GM19035 (cell line): ENCODE results near the gene SPATS2.
"Not testable (repeated sequence)": the region's sequence is repeated elsewhere in the genome, so short reads cannot be mapped to it uniquely, and the experiment has no call there.

Experiments used
- ATAC-seq: cut with Tn5 transposase; IDR thresholded peaks from one replicate; pipeline ENCODE4 v1.9.1; 2021; ENCODE audit not compliant: unreplicated experiment

SPATS2 gene

DNA sequence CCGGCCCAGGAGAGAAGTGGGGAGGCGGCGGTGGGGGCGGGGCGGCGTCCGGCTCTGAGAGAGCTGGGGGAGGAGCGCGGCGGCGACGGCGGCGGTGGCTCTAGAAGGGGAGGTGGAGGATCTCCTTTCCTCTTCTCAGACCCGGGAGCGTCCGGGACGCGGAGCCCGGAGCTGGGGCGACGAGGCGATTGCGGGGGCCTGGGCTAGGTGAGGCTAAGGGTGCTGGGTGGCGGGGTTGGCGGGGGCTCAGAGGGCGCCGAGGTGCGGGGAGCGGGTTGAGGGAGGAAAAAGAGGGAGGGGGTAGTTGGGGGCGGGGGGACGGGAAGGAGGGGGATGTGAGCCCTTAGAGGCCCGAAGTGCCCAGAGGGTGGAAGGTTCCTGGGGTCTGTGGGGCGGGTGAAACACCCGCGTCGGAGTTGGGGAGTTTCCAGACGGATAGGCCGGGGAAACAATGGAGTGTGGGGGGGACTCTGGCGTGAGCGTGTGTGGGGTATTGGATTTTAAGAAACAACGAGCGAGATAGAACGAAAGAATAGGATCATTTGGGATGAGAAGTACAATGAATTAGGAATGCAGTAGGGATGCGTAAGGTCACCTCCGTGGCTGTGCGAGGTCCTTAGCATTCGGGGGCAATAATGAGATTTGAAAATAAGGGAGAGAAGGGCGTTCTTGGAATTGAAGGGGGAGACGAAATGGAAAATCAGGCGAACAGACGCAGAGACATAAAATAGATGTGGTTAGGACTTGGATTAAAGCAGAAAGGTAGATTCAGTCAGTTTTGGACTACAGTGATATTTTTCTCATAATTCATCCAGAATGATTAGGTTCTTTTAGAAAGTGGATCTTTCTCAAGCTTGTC, at the start of gene SPATS2:
Gene SPATS2 (plus strand): TSS at position 82 of the 859 bp plus-strand sequence. CDS start 93,551 bp downstream, outside the sequence.
- no peak for ATAC-seq

DNA sequence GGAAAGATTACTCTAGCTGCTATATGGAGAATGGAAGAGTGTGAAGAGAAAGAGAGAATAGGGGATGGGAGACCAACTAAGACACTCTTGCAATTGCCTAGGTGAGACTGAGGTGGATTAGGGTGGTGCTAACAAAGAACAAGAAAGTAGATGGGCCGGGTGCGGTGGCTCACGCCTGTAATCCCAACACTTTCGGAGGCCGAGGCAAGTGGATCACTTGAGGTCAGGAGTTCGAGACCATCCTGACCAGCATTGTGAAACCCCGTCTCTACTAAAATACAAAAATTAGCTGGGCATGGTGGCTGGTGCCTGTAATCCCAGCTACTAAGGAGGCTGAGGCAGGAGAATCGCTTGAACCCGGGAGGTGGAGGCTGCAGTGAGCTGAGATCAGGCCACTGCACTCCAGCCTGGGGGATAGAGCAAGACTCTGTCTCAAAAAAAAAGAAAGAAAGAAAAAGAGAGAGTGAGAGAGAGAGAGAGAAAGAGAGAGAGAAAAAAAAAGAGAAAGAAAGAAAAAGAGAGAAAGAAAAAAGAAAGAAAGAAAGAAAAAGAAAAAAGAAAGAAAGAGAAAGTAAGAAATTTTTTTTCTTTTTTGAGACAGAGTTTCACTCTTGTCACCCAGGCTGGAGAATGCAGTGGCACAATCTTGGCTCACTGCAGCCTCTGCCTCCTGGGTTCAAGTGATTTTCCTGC, 46.7 kb upstream of the SPATS2 start:
- not testable (repeated sequence) for ATAC-seq

DNA sequence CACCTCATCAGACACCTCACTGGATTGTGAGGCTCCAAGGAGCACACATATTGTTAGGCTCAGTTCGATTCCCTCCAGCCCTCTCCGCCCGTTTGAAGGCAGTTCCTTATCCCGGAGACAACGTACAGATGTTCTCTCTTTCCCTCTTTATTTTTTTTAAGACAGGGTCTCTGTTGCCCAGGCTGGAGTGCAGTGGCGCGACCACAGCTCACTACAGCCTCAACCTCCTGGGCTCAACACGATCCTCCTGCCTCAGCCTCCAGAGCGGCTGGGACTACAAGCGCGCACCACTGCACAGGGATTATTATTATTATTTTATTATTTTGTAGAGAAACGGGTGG, 44.9 kb upstream of the SPATS2 start:
- ATAC-seq: peak; percentile 1

DNA sequence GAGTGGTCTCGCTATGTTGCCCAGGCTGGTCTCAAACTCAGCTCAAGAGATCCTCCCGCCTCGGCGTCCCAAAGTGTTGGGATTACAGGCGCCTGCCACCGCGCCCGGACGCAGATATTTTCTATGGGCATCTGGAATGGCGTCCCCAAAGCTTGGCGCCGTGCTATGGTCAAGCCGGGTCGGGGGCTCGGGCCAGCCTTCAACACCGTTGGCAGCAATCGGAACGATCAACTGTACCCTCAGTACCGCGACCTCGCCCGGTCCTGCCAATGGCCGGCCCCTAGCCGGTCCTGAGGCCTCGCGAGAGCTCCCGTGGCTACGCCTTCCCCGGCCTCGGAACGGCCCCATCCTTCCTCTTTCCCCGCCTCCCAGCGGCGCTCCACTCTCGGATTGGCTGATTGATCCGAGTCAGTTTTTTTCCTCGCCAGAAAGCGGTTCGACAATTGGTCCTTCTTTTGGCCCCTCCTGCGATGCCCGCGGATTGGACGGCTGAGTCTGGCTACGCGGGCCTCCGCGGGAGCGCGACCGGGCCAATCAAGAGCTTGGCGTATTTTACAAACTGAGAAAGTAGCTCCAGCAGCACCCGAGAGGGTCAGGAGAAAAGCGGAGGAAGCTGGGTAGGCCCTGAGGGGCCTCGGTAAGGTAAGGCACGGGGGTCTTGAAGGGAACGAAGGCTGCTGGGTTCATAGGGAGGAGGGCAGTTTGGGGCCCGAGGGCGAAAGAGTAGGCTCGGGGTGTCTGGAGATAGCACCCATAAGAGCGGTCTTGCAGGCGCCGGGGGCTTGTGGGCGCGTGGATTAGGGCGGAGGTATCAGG, 44.3 kb upstream of the SPATS2 start, which contains the start of gene TROAP:
Gene TROAP (plus strand): TSS at position 548 of the 816 bp plus-strand sequence. CDS start 354 bp downstream, outside the sequence.
- peak; percentile 98 for ATAC-seq

DNA sequence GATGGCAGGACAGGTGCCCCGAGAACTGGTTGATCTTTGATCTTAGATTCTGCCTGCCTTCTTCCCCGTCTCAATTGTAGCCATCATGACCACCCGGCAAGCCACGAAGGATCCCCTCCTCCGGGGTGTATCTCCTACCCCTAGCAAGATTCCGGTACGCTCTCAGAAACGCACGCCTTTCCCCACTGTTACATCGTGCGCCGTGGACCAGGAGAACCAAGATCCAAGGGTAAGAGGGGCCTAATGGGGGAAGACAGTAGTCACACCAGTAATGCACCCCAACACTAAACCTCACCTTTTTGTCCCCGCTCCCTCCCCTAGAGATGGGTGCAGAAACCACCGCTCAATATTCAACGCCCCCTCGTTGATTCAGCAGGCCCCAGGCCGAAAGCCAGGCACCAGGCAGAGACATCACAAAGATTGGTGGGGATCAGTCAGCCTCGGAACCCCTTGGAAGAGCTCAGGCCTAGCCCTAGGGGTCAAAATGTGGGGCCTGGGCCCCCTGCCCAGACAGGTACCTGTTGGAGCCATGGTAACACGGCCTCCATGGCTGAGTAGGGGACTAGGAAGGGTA, 43.7 kb upstream of the SPATS2 start:
- no peak for ATAC-seq

DNA sequence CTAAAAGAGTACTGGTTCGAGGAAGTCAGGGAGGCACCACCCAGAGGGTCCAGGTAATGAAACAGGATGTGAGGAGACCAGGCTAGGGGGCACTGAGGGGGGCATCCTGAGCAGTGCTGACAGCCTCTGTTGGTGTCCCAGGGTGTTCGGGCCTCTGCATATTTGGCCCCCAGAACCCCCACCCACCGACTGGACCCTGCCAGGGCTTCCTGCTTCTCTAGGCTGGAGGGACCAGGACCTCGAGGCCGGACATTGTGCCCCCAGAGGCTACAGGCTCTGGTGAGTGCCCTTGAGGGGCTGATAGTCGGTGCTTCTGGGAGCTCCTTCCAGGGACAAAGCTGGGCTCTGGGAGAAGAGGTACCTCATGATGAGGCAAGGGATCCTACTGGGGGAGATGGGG, 41.7 kb upstream of the SPATS2 start:
- no peak for ATAC-seq

DNA sequence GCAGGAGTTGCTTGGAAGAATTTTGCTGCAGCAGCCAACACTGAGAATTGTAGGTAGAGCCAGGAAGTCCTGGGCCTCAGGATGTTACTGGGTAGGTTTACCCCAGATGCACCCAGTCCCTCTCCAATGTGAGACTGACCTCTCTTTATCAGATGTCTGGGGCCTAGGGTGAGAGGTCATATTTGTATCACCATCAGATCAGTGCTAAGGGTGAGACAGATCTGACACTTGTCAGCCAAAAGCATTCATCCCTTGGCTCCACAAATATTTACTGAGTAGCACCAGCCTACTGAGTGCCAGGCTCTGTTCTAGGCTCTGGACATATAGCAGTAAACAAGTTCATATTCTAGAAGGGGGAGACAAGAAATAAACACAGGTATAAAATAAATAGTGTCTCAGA, 39.9 kb upstream of the SPATS2 start:
- ATAC-seq: no peak

DNA sequence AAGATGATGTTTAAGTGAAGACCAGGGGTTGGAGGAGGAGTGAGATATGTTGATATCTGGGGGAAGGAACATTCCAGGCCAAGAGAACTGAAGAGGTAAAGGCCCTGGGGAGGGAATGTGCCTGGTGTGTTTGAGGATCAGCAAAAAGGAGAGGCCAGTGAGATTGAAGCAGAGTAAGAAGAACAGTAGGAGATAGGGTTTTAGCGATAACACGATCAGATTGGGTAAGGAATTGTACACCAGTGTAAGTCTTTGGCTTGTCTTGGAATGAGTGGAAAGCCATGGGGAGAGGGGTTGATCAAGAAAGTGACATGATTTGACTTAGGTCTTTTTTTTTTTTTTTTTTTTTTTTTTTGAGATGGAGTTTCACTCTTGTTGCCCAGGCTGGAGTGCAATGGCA, 39.4 kb upstream of the SPATS2 start:
- ATAC-seq: no peak

DNA sequence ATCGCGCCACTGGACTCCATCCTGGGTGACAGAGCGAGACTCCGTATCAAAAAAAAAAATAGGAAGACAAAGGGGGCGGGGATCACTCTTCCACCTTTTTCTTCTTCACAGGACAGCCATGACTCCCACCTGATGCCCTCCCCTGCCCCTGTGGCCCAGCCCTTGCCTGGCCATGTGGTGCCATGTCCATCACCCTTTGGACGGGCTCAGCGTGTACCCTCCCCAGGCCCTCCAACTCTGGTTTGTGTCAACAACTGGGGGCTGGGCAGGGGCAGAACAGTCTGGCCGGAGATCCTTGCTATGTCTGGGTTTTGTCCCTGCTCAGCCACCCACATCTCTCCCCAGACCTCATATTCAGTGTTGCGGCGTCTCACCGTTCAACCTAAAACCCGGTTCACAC, 38.4 kb upstream of the SPATS2 start:
- ATAC-seq: no peak

DNA sequence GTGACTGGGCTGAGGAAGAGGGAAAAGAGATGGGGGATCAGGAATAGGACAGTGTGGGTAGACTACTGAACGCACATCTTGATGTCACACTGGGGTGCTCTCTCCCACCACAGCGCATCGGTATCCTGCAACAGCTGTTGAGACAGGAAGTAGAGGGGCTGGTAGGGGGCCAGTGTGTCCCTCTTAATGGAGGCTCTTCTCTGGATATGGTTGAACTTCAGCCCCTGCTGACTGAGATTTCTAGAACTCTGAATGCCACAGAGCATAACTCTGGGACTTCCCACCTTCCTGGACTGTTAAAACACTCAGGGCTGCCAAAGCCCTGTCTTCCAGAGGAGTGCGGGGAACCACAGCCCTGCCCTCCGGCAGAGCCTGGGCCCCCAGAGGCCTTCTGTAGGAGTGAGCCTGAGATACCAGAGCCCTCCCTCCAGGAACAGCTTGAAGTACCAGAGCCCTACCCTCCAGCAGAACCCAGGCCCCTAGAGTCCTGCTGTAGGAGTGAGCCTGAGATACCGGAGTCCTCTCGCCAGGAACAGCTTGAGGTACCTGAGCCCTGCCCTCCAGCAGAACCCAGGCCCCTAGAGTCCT, 37.1 kb upstream of the SPATS2 start:
- no peak for ATAC-seq

DNA sequence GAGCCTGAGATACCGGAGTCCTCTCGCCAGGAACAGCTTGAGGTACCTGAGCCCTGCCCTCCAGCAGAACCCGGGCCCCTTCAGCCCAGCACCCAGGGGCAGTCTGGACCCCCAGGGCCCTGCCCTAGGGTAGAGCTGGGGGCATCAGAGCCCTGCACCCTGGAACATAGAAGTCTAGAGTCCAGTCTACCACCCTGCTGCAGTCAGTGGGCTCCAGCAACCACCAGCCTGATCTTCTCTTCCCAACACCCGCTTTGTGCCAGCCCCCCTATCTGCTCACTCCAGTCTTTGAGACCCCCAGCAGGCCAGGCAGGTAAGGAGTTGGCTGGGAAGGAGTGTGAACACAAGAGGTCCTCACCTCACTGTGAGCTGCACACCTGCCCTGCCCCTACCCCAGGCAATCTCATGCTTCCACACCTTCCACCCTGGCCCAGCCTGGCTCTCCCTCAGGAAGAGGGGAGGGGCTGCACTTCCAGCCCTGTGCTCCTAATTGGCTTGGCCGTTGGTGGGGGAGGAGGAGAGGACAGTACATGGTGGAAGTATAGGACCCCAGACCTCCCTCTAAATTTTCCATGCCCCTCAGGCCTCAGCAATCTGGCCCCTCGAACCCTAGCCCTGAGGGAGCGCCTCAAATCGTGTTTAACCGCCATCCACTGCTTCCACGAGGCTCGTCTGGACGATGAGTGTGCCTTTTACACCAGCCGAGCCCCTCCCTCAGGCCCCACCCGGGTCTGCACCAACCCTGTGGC, 36.5 kb upstream of the SPATS2 start:
- ATAC-seq: no peak

DNA sequence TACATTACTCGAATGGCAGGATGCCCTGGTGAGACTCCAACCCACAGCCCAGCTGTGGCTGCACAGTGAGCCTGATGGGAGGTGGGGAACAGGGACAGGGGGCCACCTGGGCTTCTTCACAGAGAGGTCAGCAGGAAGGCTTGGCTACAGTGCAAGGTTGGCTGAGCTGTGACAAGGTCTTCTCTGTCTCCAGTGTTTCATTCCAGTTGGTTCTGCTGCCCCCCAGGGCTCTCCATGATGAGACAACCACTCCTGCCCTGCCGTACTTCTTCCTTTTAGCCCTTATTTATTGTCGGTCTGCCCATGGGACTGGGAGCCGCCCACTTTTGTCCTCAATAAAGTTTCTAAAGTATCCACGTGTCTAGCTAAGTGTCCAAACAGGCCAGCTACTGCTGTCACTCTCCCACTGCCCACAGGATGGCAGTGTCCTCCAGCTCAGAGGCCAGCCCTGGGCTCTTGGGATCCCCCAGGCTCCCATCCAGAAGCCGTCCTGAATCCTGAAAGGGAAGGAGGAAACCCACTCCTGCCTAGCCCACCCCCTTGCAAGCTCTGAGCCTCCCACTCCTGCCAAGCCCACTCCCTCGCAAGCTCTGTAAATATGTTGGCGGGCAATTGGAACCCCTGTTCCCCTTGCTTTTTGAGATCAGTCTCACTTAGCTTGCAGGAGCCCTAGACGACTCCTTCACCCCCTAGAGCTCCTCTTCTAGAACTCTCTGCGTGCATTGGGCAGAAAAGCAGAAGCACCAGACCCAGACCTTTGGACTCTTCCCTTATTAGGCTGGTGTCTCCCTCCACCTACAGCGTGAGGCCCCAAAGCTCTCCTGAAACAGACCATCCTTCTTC, 35.7 kb upstream of the SPATS2 start:
- ATAC-seq: no peak

DNA sequence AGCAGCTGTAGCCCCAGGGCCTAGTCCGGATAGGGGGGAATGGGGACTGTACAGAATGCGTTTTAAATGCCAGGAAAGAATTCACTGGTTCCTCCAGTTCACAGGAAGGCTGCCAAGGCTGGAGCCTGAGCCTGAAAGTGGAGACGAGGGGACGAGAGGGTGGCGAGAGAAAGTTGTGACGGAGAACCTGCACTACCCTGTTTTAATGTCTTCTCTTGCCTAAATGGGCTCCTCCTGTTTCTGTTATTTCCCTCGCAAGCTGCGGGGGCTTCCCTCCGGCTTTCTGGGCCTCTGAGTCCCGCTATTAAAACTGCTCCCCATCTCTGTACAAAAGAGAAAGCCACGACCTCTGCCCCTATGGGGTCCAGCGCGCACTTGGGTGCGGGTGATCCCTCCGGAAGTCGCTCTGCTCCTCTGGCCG, 34.8 kb upstream of the SPATS2 start:
- ATAC-seq: no peak

DNA sequence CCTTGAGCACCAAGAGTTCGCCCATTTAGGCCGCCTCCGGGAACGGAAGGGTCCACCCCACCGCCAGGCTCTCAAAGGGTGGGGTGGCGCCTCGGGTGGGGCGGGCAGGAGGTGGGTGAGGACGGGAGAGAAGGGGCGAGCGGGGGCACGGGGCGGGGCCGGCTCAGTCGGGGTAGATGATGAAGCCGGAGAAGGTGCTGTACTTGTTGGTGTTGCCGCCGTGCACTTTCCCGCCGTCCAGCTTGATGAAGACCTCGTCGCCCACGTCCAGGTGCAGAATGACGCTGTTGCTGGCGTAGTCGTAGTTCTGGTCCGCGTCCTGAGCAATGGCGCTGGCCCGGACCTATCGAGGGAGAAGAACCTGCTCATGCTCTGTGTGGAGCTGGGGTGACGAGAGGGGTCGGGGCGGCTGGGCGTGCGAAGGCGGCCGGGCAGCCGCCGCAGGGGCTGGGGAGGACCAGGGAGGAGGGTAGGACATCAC, 34.3 kb upstream of the SPATS2 start:
- ATAC-seq: no peak

DNA sequence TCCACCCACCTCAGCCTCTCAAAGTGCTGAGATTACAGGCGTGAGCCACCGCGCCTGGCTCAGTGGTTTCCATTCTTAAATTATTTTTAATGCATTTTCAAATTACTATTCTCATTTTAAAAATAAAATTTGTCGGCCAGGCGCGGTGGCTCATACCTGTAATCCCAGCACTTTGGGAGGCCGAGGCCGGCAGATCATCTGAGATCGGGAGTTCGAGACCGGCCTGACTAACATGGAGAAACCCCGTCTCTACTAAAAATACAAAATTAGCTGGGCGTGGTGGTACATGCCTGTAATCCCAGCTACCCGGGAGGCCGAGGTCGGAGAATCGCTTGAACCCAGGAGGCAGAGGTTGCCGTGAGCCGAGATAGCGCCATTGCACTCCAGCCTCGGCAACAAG, 33.5 kb upstream of the SPATS2 start:
- ATAC-seq: not testable (repeated sequence)

DNA sequence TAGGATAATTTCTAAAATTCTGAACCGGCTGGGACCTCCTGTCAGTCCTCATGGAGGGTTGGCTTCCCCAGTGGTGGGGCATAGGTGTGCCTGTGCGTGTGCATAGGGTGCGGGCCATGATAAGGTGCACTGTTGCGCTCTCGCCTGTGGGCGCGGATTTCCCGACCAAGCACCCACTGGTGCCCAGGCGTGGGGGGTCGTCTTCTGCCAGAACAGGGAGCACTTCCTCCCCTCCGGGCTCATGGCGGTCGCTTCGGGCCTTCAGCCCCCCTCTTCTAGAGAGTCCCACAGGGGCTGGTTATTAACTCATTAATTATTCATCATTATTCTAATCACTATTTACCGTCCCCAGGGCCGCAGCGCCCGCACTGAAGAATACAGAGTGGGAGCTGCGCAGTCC, 33.0 kb upstream of the SPATS2 start:
- ATAC-seq: no peak

DNA sequence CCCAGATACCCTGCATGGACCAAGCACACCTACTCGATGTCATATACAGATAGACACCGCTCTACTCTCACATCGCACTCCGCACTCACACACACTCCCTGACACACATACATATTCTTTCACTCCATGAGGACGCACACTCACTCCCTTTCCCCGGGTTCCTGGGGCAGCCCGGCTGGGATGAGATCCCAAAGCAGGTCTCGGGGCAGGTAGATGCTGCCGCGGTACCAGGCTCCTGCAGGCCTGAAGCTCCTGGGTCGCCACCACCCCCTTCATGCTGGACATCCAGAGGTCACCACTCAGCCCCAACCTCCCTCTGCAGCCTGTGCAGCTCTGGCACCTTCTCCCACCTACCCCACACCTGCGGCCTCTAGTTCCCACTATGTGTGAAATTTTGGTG, 32.6 kb upstream of the SPATS2 start:
- no peak for ATAC-seq

DNA sequence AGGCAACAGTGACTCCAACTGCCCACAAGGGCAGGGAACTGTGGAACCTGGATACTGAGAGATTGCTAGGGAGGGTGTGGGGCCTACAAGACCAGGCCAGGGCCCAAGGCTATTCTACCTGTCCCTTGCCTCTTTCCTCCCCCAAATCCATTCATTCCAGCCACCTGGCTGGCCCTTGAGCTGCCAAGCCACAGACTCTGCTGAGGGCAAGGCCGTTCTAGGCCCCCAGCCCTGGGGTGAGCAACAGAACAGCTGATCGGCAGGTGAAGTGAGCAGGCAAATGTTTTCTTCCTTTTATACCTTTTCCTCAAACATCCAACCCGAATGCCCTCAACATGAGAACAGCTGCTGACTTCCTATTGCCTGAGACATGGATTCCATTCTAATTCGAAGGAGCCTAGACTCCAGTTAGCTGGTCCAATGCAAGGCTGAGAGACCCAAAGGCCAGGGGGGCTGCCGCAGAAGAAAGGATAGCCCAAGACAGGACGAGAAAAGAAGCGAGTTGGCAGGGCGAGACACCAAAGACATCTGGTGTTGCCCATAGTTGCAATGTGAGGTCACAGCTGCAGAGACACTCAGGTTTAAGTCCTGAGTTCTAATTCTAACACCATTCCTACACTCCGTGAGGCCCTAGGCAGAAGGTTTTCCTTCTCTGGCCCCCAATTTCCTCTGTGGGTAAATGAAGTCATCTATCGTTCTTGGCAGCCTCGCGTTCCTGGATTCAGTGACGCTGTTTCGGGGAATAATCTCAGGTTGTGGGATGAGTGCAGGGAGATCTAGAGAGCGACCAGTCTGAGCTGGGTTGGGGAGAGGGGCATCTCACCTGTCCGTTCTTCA, 31.9 kb upstream of the SPATS2 start:
- ATAC-seq: no peak
